SH-SY5Y (cell line): ENCODE data around the gene PPP1R1B.

Source experiments
- GATA2 ChIP-seq: IDR thresholded peaks from 2 replicates; pipeline ENCODE4 v1.6.1; 2011; ENCODE audit warnings: mild to moderate bottlenecking, low read depth, low read length
- GATA3 ChIP-seq: IDR thresholded peaks from 2 replicates; pipeline ENCODE4 v1.6.1; 2011; ENCODE audit warnings: low read depth, mild to moderate bottlenecking, low read length, moderate library complexity

Gene PPP1R1B

DNA sequence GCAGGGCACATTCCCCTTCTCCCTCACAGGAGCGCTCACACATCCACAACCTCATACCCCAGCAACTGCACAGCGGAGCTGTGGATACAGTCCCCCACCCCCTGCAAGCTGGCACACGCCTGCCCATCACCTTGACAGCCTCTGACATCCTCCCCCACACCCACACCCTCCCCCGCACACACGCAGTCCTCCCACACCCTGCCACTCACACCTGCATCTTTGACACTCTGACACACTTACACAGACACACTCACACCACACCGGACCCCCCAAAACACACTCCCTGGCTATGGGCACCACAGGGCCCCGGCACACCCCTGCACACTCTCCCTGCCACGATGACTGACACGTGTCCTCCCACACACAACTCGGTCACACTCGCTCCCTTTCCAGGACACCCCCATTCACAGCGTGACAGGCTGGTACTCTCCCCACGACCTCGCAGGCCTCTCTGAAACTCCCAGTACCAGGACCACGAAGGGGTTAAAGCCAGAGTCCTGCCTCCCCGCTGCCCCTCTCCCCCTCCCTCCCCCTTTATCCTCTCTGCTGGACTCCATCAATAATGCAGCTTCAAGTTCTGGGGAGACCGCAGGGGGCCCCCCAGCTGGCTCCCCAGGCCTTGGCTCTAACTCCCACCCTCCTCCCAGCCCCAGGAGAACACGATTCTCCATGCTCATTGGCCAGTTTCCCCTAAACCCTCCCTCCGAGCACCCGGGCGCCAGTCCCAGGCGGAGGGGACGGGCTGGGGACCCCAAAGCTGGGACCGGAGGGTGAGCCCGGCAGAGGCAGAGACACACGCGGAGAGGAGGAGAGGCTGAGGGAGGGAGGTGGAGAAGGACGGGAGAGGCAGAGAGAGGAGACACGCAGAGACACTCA, at the start of gene PPP1R1B:
Gene PPP1R1B (plus strand): TSS at position 782 of the 876 bp plus-strand sequence. CDS start 441 bp downstream, outside the sequence.
- TF ChIP-seq GATA2 (no peak), GATA3 (no peak)

DNA sequence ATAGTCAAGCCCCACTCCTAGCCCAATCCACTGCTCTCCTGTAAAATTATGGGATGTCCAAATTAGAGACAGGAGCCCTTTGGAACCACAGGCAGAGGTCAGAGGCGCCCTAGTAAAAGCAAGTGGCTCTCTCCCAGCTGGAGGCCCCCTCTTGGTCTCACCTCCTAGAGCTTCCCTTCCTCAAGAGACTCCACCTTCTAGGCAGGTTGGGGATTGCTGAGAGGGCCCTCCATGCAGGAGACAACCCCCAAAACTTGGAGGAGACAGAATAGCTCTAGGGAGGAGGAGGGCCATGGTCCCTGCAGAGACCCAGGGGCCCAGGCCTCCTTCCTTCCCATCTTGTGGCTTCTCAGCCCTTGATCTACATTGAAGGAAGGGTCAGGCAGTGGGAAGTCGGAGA, 48.5 kb upstream of the PPP1R1B start:
- TF ChIP-seq GATA3 (no peak), GATA2 (no peak)

DNA sequence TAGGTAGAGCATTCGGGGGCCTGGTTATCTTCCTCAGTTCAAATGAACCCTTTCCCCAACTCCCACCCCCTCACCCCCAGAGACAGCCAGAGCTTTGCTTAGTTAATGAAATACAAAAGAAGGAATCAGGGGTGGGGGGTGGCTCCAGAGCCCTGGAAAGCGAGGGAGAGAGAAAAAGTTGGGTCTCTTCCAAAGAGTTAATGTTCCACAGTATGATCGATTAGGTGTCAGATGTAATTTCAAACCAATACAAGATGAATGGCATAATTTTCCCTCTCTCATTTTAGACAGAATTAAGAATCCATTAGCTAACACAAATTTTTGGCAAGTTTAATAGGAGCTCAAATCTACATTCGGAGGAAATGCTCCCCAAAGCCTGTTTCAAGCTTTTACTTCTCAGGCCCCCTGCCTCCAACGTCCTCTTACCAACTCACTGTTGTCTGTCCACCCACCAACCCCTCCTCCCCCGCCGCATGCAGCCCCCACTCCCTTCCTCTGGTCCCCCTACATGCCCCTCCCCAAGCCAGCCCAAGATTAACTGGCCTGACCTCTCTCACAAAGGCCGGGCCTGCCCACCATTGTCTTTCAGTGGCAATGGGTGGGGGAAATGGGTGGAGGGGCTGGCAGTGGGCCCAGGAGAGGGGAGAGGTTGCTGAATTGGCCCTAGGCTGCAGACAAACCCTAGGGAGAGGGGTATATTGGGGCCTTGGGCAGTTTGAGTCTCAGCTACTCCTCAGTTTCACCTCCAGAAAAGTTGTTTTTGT, 47.3 kb upstream of the PPP1R1B start:
- TF ChIP-seq GATA3 (no peak), GATA2 (no peak)

DNA sequence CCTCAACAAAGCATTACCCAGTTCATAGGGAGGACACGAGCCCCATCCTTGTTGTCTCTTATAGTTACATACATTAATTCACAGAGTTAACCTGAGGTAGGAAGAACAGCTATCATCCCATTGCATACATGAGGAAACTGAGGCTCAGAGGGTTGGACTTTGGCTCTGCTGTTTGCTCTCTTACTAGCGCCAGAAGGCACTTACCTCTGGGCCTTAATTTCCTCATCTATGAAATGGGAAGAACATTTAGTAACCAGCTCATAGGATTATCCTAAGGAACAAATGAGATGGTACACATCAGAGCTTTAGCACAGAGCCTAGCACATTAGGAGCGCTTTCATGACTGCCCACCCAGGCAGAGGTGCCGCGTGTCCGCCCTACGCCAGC, 46.7 kb upstream of the PPP1R1B start:
- TF ChIP-seq GATA3 (no peak), GATA2 (no peak)

DNA sequence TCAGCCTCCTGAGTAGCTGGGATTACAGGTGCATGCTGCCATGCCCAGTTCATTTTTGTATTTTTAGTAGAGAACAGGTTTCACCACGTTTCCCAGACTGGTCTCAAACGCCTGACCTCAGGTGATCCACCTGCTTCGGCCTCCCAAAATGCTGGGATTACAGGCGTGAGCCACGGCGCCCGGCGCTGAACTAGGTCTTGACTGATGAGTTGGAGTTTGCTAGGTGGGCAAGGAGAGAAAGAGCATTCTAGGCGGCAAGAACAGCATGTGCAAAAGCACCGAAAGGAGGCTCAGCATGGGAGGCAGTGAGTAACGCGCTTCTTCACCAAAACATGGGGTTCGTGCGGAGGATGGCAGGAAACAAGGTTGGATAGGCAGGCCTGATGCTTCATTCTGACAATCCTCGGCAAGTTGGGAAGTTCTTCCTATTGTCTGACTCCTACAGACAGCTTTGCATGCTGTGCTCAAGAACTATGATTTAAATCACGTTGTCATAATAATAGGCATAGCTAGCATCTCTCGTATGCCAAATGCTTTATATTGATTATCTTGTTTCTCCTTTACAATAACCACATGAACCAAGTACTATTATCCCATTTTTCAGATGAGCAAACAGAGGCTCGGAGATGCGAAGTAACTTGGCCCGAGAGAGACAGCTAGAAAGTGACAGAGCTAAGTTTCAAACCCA, 45.5 kb upstream of the PPP1R1B start:
- TF ChIP-seq GATA2, result no peak
- no peak for TF ChIP-seq GATA3

DNA sequence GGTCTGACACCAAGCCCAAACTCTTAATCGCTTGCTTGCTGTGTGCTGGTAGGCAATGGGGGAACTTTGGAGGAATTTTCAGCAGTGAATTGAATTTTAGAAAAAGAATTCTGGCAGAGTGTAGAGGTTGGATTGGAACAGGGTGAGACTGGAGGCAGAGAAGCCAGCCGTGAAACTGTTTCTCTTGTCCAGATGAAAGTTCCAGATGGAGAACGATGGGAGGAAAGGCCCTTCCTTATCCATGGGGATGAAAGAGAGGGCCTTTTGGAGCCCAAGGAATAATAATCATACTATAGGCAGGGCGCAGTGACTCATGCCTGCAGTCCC, 45.0 kb upstream of the PPP1R1B start:
- no peak for TF ChIP-seq GATA3
- TF ChIP-seq GATA2, result no peak

DNA sequence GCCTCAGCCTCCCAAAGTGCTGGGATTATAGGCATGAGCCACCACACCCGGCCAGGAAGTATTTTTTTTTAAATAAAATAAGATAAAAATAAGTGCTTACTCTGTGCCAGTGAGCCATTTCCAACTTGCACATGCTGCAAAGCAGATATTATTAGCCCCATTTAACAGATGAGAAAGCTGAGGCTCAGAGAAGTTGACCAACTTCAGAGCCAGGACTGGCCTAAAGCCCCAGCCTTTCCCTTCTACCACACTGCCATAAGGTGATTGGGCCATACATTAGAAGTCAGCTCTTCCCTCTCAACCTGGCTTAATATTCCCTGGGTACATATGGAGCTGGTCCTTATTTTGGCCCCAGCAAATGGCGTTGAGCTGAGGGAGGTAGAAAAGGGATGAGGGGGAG, 44.1 kb upstream of the PPP1R1B start:
- TF ChIP-seq GATA3 (no peak), GATA2 (no peak)

DNA sequence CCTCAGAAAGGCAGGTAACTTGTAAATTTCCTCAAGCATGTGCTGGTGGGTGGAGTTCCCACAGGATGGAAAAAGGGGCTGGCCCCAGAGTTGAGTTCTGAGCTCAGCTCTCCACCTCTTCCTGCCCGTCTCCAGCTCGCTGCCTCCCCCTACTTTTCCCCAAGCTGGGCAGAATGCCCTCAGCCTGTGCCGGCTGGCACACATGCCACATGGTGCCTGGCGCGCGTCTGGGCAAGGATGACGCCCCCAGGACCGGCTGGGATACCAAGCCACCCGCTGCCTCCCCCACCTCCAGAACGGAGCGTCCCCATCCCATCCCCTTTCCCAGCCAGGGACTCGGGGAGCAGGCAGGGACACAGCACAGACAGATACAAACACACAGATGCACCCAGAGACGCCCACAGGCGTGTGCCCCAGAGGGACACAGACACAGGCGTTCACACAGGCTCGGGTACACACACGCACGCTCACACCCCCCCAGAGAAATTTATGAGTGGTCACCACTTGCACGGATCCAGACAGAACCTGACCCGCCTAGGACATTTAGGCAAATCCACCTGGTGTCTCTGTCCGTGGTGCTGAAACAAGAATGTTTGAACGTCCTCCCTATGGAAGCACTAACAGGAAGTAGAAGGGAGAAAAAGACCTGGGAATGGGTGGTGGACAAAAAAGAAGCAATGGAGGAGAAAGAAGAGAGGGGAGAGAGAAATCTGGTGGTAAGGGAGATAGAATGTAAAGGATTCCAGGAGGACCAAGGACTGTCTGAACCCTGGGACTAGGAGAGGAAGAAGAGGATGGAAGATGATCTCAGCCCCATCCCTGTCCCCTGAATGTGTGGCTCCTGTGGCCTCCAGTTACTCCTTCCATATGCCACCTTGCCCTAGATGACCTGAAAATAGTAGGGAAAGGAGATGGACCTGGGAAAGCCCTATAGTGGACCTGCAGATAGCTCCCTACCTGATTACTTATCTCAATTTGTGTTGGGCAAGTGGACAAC, 34.5 kb upstream of the PPP1R1B start:
- TF ChIP-seq GATA2 (no peak), GATA3 (no peak)

DNA sequence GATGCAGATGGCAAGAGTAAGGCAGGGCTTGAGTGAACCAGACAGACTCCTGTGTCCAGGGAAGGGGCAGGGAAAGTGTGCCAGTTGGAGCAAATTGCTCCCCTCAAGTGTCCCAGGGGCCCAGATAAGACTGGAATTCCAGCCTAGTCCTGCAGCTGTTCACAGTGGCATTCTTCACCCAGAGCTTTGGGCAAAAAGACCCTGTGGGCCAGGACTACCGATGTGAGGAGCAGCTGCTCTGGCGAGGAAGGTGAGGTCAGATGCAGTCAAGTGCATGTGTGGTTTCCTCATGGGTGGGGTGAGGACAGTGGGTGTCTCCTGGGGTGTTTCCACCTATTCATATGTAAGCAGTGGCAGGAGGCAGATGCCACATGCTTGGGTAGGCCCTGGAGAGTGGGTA, 33.4 kb upstream of the PPP1R1B start:
- TF ChIP-seq GATA2 (no peak), GATA3 (no peak)

DNA sequence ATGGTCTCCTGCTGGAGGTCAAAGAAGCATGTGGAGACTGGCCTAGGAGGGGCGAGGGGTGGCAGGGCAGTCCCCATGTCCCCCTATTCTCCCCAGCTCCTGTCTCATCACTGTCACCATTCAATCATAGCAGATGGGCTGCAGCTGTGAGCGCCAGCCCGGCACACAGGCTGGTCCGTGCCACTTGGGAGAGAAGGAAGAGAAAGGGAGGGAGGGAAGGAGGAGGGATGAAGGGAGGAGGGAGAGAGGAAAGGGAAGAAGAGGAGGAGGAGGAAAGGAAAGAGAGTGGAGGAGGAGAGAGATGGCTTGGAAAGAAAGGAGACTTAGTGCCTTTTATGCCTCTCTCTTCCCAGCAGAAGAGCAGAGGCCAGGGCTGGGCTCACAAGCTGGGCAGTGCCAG, 31.5 kb upstream of the PPP1R1B start:
- TF ChIP-seq GATA2 (no peak), GATA3 (no peak)

DNA sequence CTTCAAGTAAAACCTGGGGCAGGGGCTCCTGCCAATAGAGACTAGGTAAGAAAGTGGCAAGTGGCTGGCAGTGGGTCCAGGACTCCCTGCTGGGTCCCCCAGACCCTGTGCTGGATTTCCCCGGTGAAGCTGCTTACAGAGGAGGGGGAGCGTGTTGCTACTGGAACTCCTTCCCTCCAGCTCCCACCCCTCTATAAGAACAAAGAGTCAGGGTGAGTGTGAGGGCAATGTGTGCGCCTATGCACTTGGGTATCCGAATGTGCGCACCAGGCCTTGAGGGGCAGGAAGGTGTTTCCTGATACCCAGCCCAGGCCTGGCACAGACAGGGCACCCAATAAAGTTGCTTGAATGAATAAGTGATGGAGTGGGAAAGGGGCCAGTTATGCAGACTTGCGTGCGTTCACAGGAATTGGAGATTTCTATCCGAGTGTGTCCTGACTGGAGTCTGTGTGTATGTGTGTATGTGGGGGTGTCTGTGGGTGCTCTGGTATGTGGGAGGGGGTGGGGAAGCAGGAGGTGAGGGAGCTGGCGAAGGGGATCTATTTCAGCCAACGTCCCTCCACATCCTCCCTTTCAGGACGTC, 30.7 kb upstream of the PPP1R1B start:
- no peak for TF ChIP-seq GATA2
- TF ChIP-seq GATA3, result no peak

DNA sequence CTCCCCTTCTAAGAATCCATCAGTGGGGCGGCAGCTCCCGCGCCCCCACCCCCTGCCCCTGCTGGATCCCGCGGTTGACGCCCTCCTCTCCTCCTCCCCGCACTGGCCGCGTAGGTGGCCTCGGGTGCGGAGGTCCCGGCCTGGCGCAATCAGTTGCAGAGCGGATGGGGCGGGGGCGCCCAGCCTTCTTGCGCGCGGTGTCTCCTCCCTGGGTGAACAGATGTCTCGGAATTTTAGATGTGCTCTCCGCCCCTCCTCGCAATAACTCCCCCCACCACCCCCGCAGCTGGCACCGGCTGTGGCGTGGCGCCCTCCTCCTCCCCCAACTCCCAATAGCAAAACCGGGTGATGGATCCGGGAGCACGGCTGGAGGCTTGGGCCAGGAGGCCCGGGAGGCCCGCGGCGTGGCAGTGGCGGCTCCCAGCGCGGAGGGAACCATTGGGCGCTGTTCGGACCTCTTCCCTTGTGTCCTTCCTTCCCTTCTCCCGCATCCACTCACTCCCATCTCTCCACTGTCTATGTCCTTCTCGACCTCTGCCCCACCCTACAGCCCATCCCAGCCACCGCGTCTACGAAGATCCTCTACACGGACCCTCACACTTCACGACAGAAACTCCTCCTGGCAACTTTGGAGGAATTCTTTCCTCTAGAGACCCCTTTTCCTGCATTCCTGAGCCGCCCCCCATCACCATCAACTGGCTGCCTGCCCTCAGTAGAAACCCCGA, 30.0 kb upstream of the PPP1R1B start:
- no peak for TF ChIP-seq GATA2

DNA sequence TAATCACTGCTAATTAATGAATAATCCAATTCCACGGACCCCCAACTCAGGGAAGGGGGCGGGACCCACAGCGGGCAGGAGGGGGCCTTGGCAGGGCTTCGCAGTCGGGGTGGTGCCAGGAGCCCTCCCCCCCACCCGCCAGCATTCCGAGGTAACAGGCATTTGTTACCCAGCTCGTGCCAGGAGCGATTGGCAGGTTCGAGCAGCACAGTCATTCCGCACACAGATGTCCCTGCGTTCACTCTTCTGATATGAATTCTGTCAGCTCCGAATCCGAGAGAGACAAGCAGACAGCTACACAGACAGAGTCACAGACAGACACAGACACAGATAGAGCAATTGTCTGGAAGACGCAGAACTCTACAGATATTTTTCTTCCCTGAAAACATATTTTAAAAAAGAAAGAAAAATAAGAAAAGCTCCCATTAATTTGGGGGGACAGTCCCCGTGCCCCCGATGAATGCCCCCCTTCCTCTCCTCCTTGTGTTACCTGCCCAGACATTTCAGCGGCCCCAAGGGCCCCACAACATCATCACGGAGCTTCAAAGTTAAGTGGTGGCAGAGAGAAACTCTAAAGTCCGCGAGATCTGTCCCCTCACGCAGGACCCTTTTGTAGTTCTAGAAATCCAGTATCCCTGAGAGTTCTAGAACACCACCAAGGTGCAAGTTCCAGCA, 29.2 kb upstream of the PPP1R1B start:
- no peak for TF ChIP-seq GATA3
- no peak for TF ChIP-seq GATA2
